WTC11 (cell line): ENCODE measurements around the gene SAG. TPM values are rescaled to one million over a fixed set of nuclear protein-coding genes. Genes with fewer than 3 reads are reported as not detected.

Experiments
- ATAC-seq: fragments of 200-7000 bp; cut with Tn5 transposase; 2 replicates; pipeline ENCODE4 v1.10.0; 2021; ENCODE audit warnings: mild to moderate bottlenecking, moderate library complexity
- CTCF ChIA-PET: fragments of 300-600 bp; sonication (Branson Sonifier 250); formaldehyde crosslinking; loops from one replicate; lab custom pipeline; 2021; ENCODE audit warnings: antibody characterized with exemption; lab: Charles Lee
- POLR2A ChIA-PET: fragments of 350-600 bp; sonication (Branson Sonifier 250); formaldehyde crosslinking; loops from one replicate; lab custom pipeline; 2021; ENCODE audit warnings: antibody characterized with exemption; lab: Charles Lee
- DNase-seq: peaks from one replicate; pipeline ENCODE4 v3.0.0; 2021; ENCODE audit warnings: low spot score
- H3K27ac Mint-ChIP-seq: 2 replicates; pipeline ENCODE4 v1.8.0; 2021; ENCODE audit warnings: mixed read lengths
- H3K27me3 Mint-ChIP-seq: 2 replicates; pipeline ENCODE4 v1.8.0; 2021; ENCODE audit warnings: low read depth, mild to moderate bottlenecking, moderate library complexity, mixed read lengths
- H3K36me3 Mint-ChIP-seq: 2 replicates; pipeline ENCODE4 v1.8.0; 2021; ENCODE audit warnings: mixed read lengths
- H3K4me1 Mint-ChIP-seq: 2 replicates; pipeline ENCODE4 v1.8.0; 2022; ENCODE audit warnings: mixed read lengths
- H3K4me3 Mint-ChIP-seq: 2 replicates; pipeline ENCODE4 v1.8.0; 2021; ENCODE audit warnings: mild to moderate bottlenecking, moderate library complexity, mixed read lengths
- H3K9me3 Mint-ChIP-seq: 2 replicates; pipeline ENCODE4 v1.8.0; 2021; ENCODE audit warnings: mixed read lengths
- CREM ChIP-seq: sonication (generic); formaldehyde crosslinking; IDR thresholded peaks from 2 replicates; pipeline ENCODE4 v1.8.1; 2022; ENCODE audit warnings: mild to moderate bottlenecking, missing genetic modification reagents, moderate library complexity
- ELF4 ChIP-seq: sonication (generic); formaldehyde crosslinking; IDR thresholded peaks from 2 replicates; pipeline ENCODE4 v1.8.1; 2022; ENCODE audit warnings: low read depth, mild to moderate bottlenecking, moderate library complexity, missing genetic modification reagents
- ETV6 ChIP-seq: sonication (generic); formaldehyde crosslinking; IDR thresholded peaks from 2 replicates; pipeline ENCODE4 v1.8.1; 2022; ENCODE audit warnings: mild to moderate bottlenecking, missing genetic modification reagents
- FOXJ3 ChIP-seq: sonication (generic); formaldehyde crosslinking; IDR thresholded peaks from 2 replicates; pipeline ENCODE4 v1.9.0; 2021; ENCODE audit warnings: missing genetic modification reagents, mild to moderate bottlenecking, borderline replicate concordance
- GABPB1 ChIP-seq: sonication (generic); formaldehyde crosslinking; IDR thresholded peaks from 2 replicates; pipeline ENCODE4 v1.8.1; 2023; ENCODE audit warnings: mild to moderate bottlenecking, missing genetic modification reagents
- HMGA2 ChIP-seq: fragments of 250-450 bp; sonication (Bioruptor Pico); IDR thresholded peaks from 2 replicates; pipeline ENCODE4 v1.4.0; 2021; ENCODE audit warnings: mild to moderate bottlenecking, moderate library complexity
- MXD4 ChIP-seq: fragments of 250-450 bp; sonication (Bioruptor Pico); IDR thresholded peaks from 2 replicates; pipeline ENCODE4 v1.8.0; 2021; ENCODE audit warnings: mild to moderate bottlenecking, moderate library complexity, borderline replicate concordance
- NFYB ChIP-seq: sonication (generic); formaldehyde crosslinking; conservative IDR thresholded peaks from 2 replicates; pipeline ENCODE4 v1.8.0; 2022; ENCODE audit warnings: low read depth, missing genetic modification reagents
- NR2C2 ChIP-seq: sonication (generic); formaldehyde crosslinking; IDR thresholded peaks from 2 replicates; pipeline ENCODE4 v1.8.0; 2022; ENCODE audit warnings: mild to moderate bottlenecking, missing genetic modification reagents
- RELA ChIP-seq: sonication (generic); formaldehyde crosslinking; IDR thresholded peaks from 2 replicates; pipeline ENCODE4 v1.8.1; 2022; ENCODE audit warnings: missing genetic modification reagents, mild to moderate bottlenecking, borderline replicate concordance
- RORB ChIP-seq: fragments of 250-450 bp; sonication (Bioruptor Pico); IDR thresholded peaks from 2 replicates; pipeline ENCODE4 v1.9.0; 2021; ENCODE audit warnings: mild to moderate bottlenecking
- SMAD3 ChIP-seq: sonication (generic); formaldehyde crosslinking; IDR thresholded peaks from 2 replicates; pipeline ENCODE4 v1.8.0; 2022; ENCODE audit warnings: missing genetic modification reagents, mild to moderate bottlenecking, borderline replicate concordance
- TEAD4 ChIP-seq: sonication (generic); formaldehyde crosslinking; IDR thresholded peaks from 2 replicates; pipeline ENCODE4 v1.8.0; 2022; ENCODE audit warnings: mild to moderate bottlenecking, missing genetic modification reagents
- ZBTB21 ChIP-seq: sonication (generic); formaldehyde crosslinking; IDR thresholded peaks from 2 replicates; pipeline ENCODE4 v1.8.1; 2023; ENCODE audit warnings: mild to moderate bottlenecking, missing genetic modification reagents, borderline replicate concordance
- ZMAT4 ChIP-seq: fragments of 250-450 bp; sonication (Bioruptor Pico); IDR thresholded peaks from 2 replicates; pipeline ENCODE4 v1.9.0; 2021; ENCODE audit warnings: mild to moderate bottlenecking
- ZNF232 ChIP-seq: sonication (generic); formaldehyde crosslinking; IDR thresholded peaks from 2 replicates; pipeline ENCODE4 v1.8.0; 2022; ENCODE audit warnings: mild to moderate bottlenecking, missing genetic modification reagents
- ZNF396 ChIP-seq: fragments of 250-450 bp; sonication (Bioruptor Pico); IDR thresholded peaks from 2 replicates; pipeline ENCODE4 v1.8.0; 2021; ENCODE audit warnings: mild to moderate bottlenecking, moderate library complexity, borderline replicate concordance
- total RNA-seq: library from RNA; stranded (reverse); gene quantifications from 3 replicates; pipeline ENCODE4 v1.2.3, GENCODE V29; 2021
- TF ChIP-seq, protein P1 (sequence below): sonication (generic); formaldehyde crosslinking; IDR thresholded peaks from 2 replicates; pipeline ENCODE4 v1.8.1; 2023; ENCODE audit warnings: mild to moderate bottlenecking, missing genetic modification reagents, borderline replicate concordance
- TF ChIP-seq, protein P2 (sequence below): sonication (generic); formaldehyde crosslinking; IDR thresholded peaks from 2 replicates; pipeline ENCODE4 v1.8.0; 2023; ENCODE audit warnings: mild to moderate bottlenecking, missing genetic modification reagents
- TF ChIP-seq, protein P3 (sequence below): sonication (generic); formaldehyde crosslinking; IDR thresholded peaks from 2 replicates; pipeline ENCODE4 v1.8.1; 2022; ENCODE audit warnings: mild to moderate bottlenecking, missing genetic modification reagents, moderate library complexity, borderline replicate concordance
- TF ChIP-seq, protein P4 (sequence below): sonication (generic); formaldehyde crosslinking; IDR thresholded peaks from 2 replicates; pipeline ENCODE4 v1.8.1; 2022; ENCODE audit warnings: missing genetic modification reagents, borderline replicate concordance

The SAG gene
- total RNA-seq, 1 experiment from 2014 or later = not detected

DNA sequence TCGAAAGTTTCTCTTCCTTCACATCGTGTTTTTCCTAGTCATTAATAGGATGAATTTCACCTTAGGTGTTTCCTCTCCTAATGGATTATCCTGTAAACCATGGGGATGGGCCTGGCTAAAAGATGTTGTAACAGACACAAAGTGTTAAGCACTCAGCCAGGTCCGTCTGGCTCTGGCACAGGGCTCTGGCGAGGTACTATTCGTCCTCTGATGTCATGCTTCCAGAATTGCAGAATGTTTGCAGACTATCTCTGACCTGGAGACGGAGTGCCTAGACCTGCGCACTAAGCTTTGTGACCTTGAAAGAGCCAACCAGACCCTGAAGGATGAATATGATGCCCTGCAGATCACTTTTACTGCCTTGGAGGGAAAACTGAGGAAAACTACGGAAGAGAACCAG is 42.9 kb upstream of the SAG start (continued):
- no peak for TF ChIP-seq ETV6 (CRISPR knock-in tag)

- H3K27ac Mint-ChIP-seq = no peak overlapping the region
- H3K27me3 Mint-ChIP-seq = no peaks in the 10 kb centered on the region
- DNase-seq = no peak
- H3K4me1 Mint-ChIP-seq = no peaks in the 10 kb centered on the region
- ChIA-PET POLR2A (no interaction called here), CTCF (no interaction called here)
- no peak overlapping the region for H3K4me3 Mint-ChIP-seq
- H3K36me3 Mint-ChIP-seq = peaks cover 91% of the 10 kb centered on the region
- no peaks in the 10 kb centered on the region for H3K9me3 Mint-ChIP-seq
- TF ChIP-seq FOXJ3 (no peak), SMAD3 (CRISPR knock-in tag) (no peak), ZMAT4 (CRISPR knock-in tag) (no peak), ELF4 (CRISPR knock-in tag) (no peak), GABPB1 (CRISPR knock-in tag) (no peak)
- TF ChIP-seq, protein P1, sequence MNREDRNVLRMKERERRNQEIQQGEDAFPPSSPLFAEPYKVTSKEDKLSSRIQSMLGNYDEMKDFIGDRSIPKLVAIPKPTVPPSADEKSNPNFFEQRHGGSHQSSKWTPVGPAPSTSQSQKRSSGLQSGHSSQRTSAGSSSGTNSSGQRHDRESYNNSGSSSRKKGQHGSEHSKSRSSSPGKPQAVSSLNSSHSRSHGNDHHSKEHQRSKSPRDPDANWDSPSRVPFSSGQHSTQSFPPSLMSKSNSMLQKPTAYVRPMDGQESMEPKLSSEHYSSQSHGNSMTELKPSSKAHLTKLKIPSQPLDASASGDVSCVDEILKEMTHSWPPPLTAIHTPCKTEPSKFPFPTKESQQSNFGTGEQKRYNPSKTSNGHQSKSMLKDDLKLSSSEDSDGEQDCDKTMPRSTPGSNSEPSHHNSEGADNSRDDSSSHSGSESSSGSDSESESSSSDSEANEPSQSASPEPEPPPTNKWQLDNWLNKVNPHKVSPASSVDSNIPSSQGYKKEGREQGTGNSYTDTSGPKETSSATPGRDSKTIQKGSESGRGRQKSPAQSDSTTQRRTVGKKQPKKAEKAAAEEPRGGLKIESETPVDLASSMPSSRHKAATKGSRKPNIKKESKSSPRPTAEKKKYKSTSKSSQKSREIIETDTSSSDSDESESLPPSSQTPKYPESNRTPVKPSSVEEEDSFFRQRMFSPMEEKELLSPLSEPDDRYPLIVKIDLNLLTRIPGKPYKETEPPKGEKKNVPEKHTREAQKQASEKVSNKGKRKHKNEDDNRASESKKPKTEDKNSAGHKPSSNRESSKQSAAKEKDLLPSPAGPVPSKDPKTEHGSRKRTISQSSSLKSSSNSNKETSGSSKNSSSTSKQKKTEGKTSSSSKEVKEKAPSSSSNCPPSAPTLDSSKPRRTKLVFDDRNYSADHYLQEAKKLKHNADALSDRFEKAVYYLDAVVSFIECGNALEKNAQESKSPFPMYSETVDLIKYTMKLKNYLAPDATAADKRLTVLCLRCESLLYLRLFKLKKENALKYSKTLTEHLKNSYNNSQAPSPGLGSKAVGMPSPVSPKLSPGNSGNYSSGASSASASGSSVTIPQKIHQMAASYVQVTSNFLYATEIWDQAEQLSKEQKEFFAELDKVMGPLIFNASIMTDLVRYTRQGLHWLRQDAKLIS (CRISPR knock-in tag) = no peak
- ATAC-seq = no peak
These were observed 41.7 kb upstream of the SAG start for GRCh38 chr2:233265899-233266431.

- TF ChIP-seq ZNF396 (no peak), ELF4 (CRISPR knock-in tag) (no peak), MXD4 (CRISPR knock-in tag) (no peak), HMGA2 (CRISPR knock-in tag) (no peak), NFYB (CRISPR knock-in tag) (no peak), CREM (CRISPR knock-in tag) (no peak), ZBTB21 (CRISPR knock-in tag) (no peak), ZNF232 (CRISPR knock-in tag) (no peak), NR2C2 (no peak), SMAD3 (CRISPR knock-in tag) (no peak), ZMAT4 (CRISPR knock-in tag) (no peak), ETV6 (CRISPR knock-in tag) (no peak), RORB (CRISPR knock-in tag) (no peak), RELA (no peak), TEAD4 (no peak)
- TF ChIP-seq, protein P2, sequence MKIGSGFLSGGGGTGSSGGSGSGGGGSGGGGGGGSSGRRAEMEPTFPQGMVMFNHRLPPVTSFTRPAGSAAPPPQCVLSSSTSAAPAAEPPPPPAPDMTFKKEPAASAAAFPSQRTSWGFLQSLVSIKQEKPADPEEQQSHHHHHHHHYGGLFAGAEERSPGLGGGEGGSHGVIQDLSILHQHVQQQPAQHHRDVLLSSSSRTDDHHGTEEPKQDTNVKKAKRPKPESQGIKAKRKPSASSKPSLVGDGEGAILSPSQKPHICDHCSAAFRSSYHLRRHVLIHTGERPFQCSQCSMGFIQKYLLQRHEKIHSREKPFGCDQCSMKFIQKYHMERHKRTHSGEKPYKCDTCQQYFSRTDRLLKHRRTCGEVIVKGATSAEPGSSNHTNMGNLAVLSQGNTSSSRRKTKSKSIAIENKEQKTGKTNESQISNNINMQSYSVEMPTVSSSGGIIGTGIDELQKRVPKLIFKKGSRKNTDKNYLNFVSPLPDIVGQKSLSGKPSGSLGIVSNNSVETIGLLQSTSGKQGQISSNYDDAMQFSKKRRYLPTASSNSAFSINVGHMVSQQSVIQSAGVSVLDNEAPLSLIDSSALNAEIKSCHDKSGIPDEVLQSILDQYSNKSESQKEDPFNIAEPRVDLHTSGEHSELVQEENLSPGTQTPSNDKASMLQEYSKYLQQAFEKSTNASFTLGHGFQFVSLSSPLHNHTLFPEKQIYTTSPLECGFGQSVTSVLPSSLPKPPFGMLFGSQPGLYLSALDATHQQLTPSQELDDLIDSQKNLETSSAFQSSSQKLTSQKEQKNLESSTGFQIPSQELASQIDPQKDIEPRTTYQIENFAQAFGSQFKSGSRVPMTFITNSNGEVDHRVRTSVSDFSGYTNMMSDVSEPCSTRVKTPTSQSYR (CRISPR knock-in tag) = no peak
- TF ChIP-seq, protein P3, sequence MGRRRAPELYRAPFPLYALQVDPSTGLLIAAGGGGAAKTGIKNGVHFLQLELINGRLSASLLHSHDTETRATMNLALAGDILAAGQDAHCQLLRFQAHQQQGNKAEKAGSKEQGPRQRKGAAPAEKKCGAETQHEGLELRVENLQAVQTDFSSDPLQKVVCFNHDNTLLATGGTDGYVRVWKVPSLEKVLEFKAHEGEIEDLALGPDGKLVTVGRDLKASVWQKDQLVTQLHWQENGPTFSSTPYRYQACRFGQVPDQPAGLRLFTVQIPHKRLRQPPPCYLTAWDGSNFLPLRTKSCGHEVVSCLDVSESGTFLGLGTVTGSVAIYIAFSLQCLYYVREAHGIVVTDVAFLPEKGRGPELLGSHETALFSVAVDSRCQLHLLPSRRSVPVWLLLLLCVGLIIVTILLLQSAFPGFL = no peak
- TF ChIP-seq, protein P4, sequence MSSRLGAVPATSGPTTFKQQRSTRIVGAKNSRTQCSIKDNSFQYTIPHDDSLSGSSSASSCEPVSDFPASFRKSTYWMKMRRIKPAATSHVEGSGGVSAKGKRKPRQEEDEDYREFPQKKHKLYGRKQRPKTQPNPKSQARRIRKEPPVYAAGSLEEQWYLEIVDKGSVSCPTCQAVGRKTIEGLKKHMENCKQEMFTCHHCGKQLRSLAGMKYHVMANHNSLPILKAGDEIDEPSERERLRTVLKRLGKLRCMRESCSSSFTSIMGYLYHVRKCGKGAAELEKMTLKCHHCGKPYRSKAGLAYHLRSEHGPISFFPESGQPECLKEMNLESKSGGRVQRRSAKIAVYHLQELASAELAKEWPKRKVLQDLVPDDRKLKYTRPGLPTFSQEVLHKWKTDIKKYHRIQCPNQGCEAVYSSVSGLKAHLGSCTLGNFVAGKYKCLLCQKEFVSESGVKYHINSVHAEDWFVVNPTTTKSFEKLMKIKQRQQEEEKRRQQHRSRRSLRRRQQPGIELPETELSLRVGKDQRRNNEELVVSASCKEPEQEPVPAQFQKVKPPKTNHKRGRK (CRISPR knock-in tag) = no peak
- Mint-ChIP-seq H3K27me3 (no peaks in the 10 kb centered on the region), H3K4me3 (no peak overlapping the region), H3K4me1 (no peaks in the 10 kb centered on the region), H3K36me3 (peaks cover 87% of the 10 kb centered on the region), H3K9me3 (no peaks in the 10 kb centered on the region), H3K27ac (no peak overlapping the region)
- no peak for ATAC-seq
- ChIA-PET CTCF (no interaction called here), POLR2A (no interaction called here)
- DNase-seq = no peak
These were observed 41.1 kb upstream of the SAG start for GRCh38 chr2:233266481-233266880.
